BJ (cell line): Measurements from ENCODE around the gene APOO. TPM values are rescaled to one million over a fixed set of nuclear protein-coding genes. Genes with fewer than 3 reads are reported as not detected.
"Not testable (repeated sequence)": the region's sequence is repeated elsewhere in the genome, so short reads cannot be mapped to it uniquely, and the experiment has no call there.

ENCODE experiments used
- CTCF ChIA-PET: fragments of 350-600 bp; formaldehyde crosslinking; extraction: SDS; loops from one replicate; lab custom pipeline; 2021; ENCODE audit warnings: antibody characterized with exemption, inconsistent platforms; lab: Yijun Ruan, JAX
- POLR2A ChIA-PET: fragments of 300-600 bp; sonication (Branson Sonifier 250); formaldehyde crosslinking; extraction: SDS; loops from one replicate; lab custom pipeline; 2021; ENCODE audit warnings: antibody characterized with exemption; lab: Charles Lee
- DNase-seq: peaks from one replicate; pipeline ENCODE4 v3.0.0-alpha.2; 2011; ENCODE audit warnings: low read depth
- H3K27me3 ChIP-seq: 2 replicates; pipeline ENCODE4 v1.6.0; 2011; ENCODE audit warnings: low read length; ENCODE audit not compliant: control insufficient read depth, insufficient read depth
- H3K36me3 ChIP-seq: 2 replicates; pipeline ENCODE4 v1.5.1; 2011; ENCODE audit warnings: low read length; ENCODE audit not compliant: control insufficient read depth, insufficient read depth
- H3K4me3 ChIP-seq: 2 replicates; pipeline ENCODE4 v1.5.1; 2011; ENCODE audit warnings: low read depth, mild to moderate bottlenecking, control low read depth, low read length
- CTCF ChIP-seq: IDR thresholded peaks from 2 replicates; pipeline ENCODE4 v1.5.1; 2011; ENCODE audit warnings: low read depth, mild to moderate bottlenecking, control low read depth, inconsistent platforms, low read length, moderate library complexity; ENCODE audit not compliant: insufficient read depth
- polyA plus RNA-seq: library from polyadenylated mRNA; depleted of rRNA; stranded (reverse); fragments of >200 nt; gene quantifications from 2 replicates; pipeline ENCODE4 v1.2.3, GENCODE V29; 2011

Gene APOO
- polyA plus RNA-seq, 1 experiment, result 6.6 TPM

GRCh38 chrX:23879380-23880090 is 28.2 kb downstream of the APOO start:
- no peak overlapping the region for H3K4me3 ChIP-seq
- no peak for DNase-seq
- ChIA-PET POLR2A (interaction anchor here (0.7 kb wide), 1 partner anchor 657 kb away, joined by 3 read pairs; no protein-coding TSS in a partner anchor), CTCF (no interaction called here)
- H3K36me3 ChIP-seq, result no peaks in the 10 kb centered on the region
- no peak for TF ChIP-seq CTCF
- H3K27me3 ChIP-seq, result no peaks in the 10 kb centered on the region

GRCh38 chrX:23871905-23872546 is 35.7 kb downstream of the APOO start:
- Histone ChIP-seq H3K36me3 (no peaks in the 10 kb centered on the region), H3K27me3 (no peaks in the 10 kb centered on the region), H3K4me3 (no peak overlapping the region)
- ChIA-PET POLR2A (no interaction called here), CTCF (no interaction called here)
- DNase-seq, result no peak
- TF ChIP-seq CTCF, result no peak

- no peak for TF ChIP-seq CTCF
- POLR2A ChIA-PET, result no interaction called here
Measured at GRCh38 chrX:23870041-23870440, 37.7 kb downstream of the APOO start.

GRCh38 chrX:23864742-23865326 is 42.9 kb downstream of the APOO start:
- ChIA-PET POLR2A (no interaction called here), CTCF (interaction anchor here (0.5 kb wide), 1 partner anchor 176 kb away, joined by 3 read pairs; no protein-coding TSS in a partner anchor)
- DNase-seq, result no peak
- no peak overlapping the region for H3K4me3 ChIP-seq
- H3K27me3 ChIP-seq, result no peaks in the 10 kb centered on the region
- no peaks in the 10 kb centered on the region for H3K36me3 ChIP-seq
- no peak for TF ChIP-seq CTCF

More at GRCh38 chrX:23870041-23870440, 37.7 kb downstream of the APOO start:
- Histone ChIP-seq H3K27me3 (no peaks in the 10 kb centered on the region), H3K36me3 (no peaks in the 10 kb centered on the region), H3K4me3 (no peak overlapping the region)
- DNase-seq, result no peak
- CTCF ChIA-PET, result no interaction called here

- DNase-seq, POLR2A ChIA-PET, CTCF ChIA-PET, H3K36me3 ChIP-seq, H3K27me3 ChIP-seq, H3K4me3 ChIP-seq: not testable (repeated sequence)
Measured at GRCh38 chrX:23861952-23862351, 45.8 kb downstream of the APOO start.
